ENCODE measurements around the gene KATNA1. TPM values are rescaled to one million over a fixed set of nuclear protein-coding genes. Genes with fewer than 3 reads are reported as not detected.

The KATNA1 gene
- polyA plus RNA-seq, 1 of the 3 experiments (the other 2 are of a cell fraction): 13.2 TPM

DNA sequence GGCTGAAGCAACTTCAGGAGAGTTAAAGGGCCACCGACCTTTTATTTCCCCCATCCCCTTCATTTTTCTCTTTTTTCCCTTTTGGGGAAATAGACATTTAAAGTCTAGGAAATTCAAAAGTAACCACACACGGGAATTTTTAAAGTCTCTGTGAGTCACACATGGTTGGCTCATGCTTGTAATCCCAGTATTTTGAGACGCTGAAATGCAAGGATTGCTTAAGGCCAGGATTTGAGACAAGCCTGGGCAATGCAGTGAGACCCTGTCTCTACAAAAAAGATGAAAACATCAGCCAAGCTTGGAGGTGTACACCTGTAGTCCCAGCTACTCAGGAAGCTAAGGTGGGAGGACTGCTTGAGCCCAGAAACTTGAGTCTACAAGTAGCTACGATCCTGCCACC lies 34.2 kb downstream of the KATNA1 start:
- no peaks in the 10 kb centered on the region for H3K4me1 ChIP-seq (ENCODE audit: control insufficient read depth in 1 of 2, insufficient read depth in 2 of 2, low read depth in 1 of 2, low read length in 1 of 2)
- H3K79me2 ChIP-seq (ENCODE audit: insufficient read depth): peaks cover 23% of the 10 kb centered on the region
- H2AFZ ChIP-seq (ENCODE audit: low read depth): no peak overlapping the region
- no peaks in the 10 kb centered on the region for H3K27me3 ChIP-seq (ENCODE audit: insufficient read depth)
- POLR2A ChIA-PET: no interaction called here
- H3K4me3 ChIP-seq (ENCODE audit: low read depth in 2 of 2, low read length in 1 of 2): no peak overlapping the region
- H3K27ac ChIP-seq (ENCODE audit: low read depth in 2 of 2, low read length in 1 of 2): no peak overlapping the region
- H3K36me3 ChIP-seq (replicated peaks in 1 of 2; ENCODE audit: control insufficient read depth in 1 of 2, insufficient read depth in 2 of 2, low read length in 1 of 2): peaks cover 0 to 22% of the 10 kb centered on the region in 2 experiments
- CTCF ChIA-PET: interaction anchor here (1.8 kb wide), 1 partner anchor 8 kb away, joined by 3 read pairs; no protein-coding TSS in a partner anchor
- H3K9ac ChIP-seq: no peak overlapping the region
- 91% methylated on average over 4 of the region's 4 CpGs for whole genome bisulfite sequencing (ENCODE audit: low lambda C conversion rate)
- DNase-seq: no peak
- no peak for TF ChIP-seq MXI1 (IDR thresholded peaks at IDR 0.05; ENCODE audit: low read depth, low read length)
- TF ChIP-seq FOXJ3 (CRISPR knock-in tag; IDR thresholded peaks at IDR 0.05): no peak
- no peak for TF ChIP-seq YY1 (IDR thresholded peaks at IDR 0.05; ENCODE audit: low read depth)
- TF ChIP-seq, protein P1, sequence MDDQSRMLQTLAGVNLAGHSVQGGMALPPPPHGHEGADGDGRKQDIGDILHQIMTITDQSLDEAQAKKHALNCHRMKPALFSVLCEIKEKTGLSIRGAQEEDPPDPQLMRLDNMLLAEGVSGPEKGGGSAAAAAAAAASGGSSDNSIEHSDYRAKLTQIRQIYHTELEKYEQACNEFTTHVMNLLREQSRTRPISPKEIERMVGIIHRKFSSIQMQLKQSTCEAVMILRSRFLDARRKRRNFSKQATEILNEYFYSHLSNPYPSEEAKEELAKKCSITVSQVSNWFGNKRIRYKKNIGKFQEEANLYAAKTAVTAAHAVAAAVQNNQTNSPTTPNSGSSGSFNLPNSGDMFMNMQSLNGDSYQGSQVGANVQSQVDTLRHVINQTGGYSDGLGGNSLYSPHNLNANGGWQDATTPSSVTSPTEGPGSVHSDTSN (IDR thresholded peaks at IDR 0.05): no peak
- TF ChIP-seq ELF1 (IDR thresholded peaks at IDR 0.05): no peak
- no peak for TF ChIP-seq EP300 (IDR thresholded peaks at IDR 0.05; ENCODE audit: borderline replicate concordance in 1 of 2, low read depth in 1 of 2, low read length in 1 of 2)
- peaks cover 3% of the 10 kb centered on the region for H3F3A ChIP-seq (replicated peaks; ENCODE audit: insufficient read depth)
- H3K4me2 ChIP-seq: no peak overlapping the region
- H4K20me1 ChIP-seq (ENCODE audit: insufficient read depth): no peaks in the 10 kb centered on the region
- no peaks in the 10 kb centered on the region for H3K9me2 ChIP-seq
- H3K9me3 ChIP-seq: no peaks in the 10 kb centered on the region

DNA sequence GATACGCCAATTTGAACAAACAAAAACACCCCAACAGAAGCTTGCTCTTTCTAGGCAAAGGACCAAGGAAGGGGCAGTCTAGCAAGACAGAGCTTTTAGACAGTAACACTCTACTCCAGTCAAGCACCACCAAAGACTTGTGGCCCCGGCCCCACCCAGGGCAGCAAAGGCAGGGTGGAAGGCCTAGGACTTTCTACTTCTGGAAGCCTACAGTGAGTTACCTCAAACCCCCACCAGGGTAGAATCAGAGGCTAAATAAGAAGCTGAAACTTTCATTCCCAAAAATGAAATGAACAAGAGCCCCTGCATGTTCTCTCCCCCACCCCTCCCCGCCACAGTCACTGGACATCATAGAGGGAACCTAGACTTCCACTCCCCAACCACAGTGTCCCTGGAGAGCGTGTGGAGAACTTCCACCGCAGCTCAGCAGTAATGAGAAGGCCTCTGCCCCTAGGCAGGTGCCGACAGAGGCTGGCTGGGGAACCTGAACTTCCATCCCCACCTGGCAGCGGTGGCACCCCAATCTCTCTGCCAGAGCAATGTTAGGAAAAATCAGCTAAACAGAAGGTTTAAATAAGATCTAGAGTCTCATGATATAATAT lies 40.0 kb downstream of the KATNA1 start:
- no peak for DNase-seq
- Histone ChIP-seq H3K4me2 (no peak overlapping the region), H4K20me1 (ENCODE audit: insufficient read depth) (no peaks in the 10 kb centered on the region), H3K4me1 (ENCODE audit: control insufficient read depth in 1 of 2, insufficient read depth in 2 of 2, low read depth in 1 of 2, low read length in 1 of 2) (no peaks in the 10 kb centered on the region; a peak in 1 of 4 replicates), H3K27me3 (ENCODE audit: insufficient read depth) (no peaks in the 10 kb centered on the region), H3K27ac (ENCODE audit: low read depth in 2 of 2, low read length in 1 of 2) (no peak overlapping the region), H3K4me3 (ENCODE audit: low read depth in 2 of 2, low read length in 1 of 2) (no peak overlapping the region), H3F3A (replicated peaks; ENCODE audit: insufficient read depth) (no peaks in the 10 kb centered on the region), H3K79me2 (ENCODE audit: insufficient read depth) (peaks cover 4% of the 10 kb centered on the region; the same call in 1 of the 2 replicates), H2AFZ (ENCODE audit: low read depth) (no peak overlapping the region), H3K36me3 (replicated peaks in 1 of 2; ENCODE audit: control insufficient read depth in 1 of 2, insufficient read depth in 2 of 2, low read length in 1 of 2) (peaks cover 0 to 6% of the 10 kb centered on the region in 2 experiments), H3K9ac (no peak overlapping the region), H3K9me3 (no peaks in the 10 kb centered on the region), H3K9me2 (no peaks in the 10 kb centered on the region)
- 99% methylated on average over 6 of the region's 7 CpGs for WGBS (ENCODE audit: low lambda C conversion rate)
- no peak for TF ChIP-seq RXRA (IDR thresholded peaks at IDR 0.05; ENCODE audit: borderline replicate concordance, low read depth)
- TF ChIP-seq FOXM1 (IDR thresholded peaks at IDR 0.05; ENCODE audit: low read depth): no peak
- no peak for TF ChIP-seq SIN3A (IDR thresholded peaks at IDR 0.05; ENCODE audit: borderline replicate concordance, low read depth, low read length)
- TF ChIP-seq ELF1 (IDR thresholded peaks at IDR 0.05): no peak
- no peak for TF ChIP-seq RCOR1 (IDR thresholded peaks at IDR 0.05; ENCODE audit: low read length)
- no peak for TF ChIP-seq FOXJ3 (CRISPR knock-in tag; IDR thresholded peaks at IDR 0.05)
- TF ChIP-seq TEAD4 (IDR thresholded peaks at IDR 0.05; ENCODE audit: borderline replicate concordance, insufficient read depth): no peak
- no peak for TF ChIP-seq MXI1 (IDR thresholded peaks at IDR 0.05; ENCODE audit: low read depth, low read length)
- TF ChIP-seq, protein P2, sequence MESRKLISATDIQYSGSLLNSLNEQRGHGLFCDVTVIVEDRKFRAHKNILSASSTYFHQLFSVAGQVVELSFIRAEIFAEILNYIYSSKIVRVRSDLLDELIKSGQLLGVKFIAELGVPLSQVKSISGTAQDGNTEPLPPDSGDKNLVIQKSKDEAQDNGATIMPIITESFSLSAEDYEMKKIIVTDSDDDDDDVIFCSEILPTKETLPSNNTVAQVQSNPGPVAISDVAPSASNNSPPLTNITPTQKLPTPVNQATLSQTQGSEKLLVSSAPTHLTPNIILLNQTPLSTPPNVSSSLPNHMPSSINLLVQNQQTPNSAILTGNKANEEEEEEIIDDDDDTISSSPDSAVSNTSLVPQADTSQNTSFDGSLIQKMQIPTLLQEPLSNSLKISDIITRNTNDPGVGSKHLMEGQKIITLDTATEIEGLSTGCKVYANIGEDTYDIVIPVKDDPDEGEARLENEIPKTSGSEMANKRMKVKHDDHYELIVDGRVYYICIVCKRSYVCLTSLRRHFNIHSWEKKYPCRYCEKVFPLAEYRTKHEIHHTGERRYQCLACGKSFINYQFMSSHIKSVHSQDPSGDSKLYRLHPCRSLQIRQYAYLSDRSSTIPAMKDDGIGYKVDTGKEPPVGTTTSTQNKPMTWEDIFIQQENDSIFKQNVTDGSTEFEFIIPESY (IDR thresholded peaks at IDR 0.05; ENCODE audit: borderline replicate concordance, low read depth): no peak
- no peak for TF ChIP-seq POLR2AphosphoS5 (IDR thresholded peaks at IDR 0.05; ENCODE audit: low read depth, low read length)
- no peak for TF ChIP-seq EZH2phosphoT487 (IDR thresholded peaks at IDR 0.05; ENCODE audit: borderline replicate concordance, low read depth)
- ChIA-PET CTCF (interaction anchor here (1.1 to 2.2 kb wide), 2 partner anchors 10 to 43 kb away, joined by 3 to 8 read pairs; no protein-coding TSS in a partner anchor), POLR2A (no interaction called here)
